GM10248 (cell line): ENCODE data around the gene SEMA3D.

ENCODE experiments used
- CTCF ChIA-PET: fragments of 300-600 bp; sonication (Branson Sonifier 250); formaldehyde crosslinking; extraction: SDS; loops from one replicate; lab custom pipeline; 2021; ENCODE audit warnings: antibody characterized with exemption; lab: Yijun Ruan, JAX
- POLR2A ChIA-PET: fragments of 350-650 bp; sonication (Branson Sonifier 250); formaldehyde crosslinking; extraction: SDS; loops from one replicate; lab custom pipeline; 2020; ENCODE audit warnings: antibody characterized with exemption; lab: Yijun Ruan, JAX
- DNase-seq: peaks from one replicate; pipeline ENCODE4 v3.0.0; 2012; ENCODE audit errors: extremely low spot score
- TF ChIP-seq, protein P1 (sequence below): IDR thresholded peaks from 2 replicates; pipeline ENCODE4 v1.5.1; 2012; ENCODE audit warnings: mild to moderate bottlenecking, low read depth; ENCODE audit errors: extremely low read depth, missing control alignments, control extremely low read depth

SEMA3D gene

DNA sequence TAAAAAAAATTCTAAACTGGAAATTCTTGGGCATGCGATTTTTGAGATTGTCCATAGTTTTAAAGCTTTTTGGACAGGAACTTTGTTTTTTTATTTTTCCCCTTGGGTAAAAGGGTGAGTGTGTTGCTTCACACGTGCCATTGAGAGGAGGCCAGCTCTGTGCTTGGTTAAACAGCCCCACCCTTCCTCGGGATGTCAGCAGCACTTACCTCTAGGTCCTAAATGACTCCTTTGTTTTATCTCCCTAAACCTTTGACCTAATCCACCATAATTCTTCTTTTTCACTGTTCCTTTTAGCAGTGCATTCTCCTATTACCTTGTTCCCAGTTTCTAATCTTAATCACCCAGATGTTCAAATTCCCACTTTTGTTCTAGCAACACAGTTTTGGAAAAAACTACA, 83.5 kb downstream of the SEMA3D start:
- CTCF ChIA-PET = interaction anchor here (1.2 to 1.5 kb wide), 2 partner anchors 10 to 14 kb away, joined by 4 to 8 read pairs; no protein-coding TSS in a partner anchor
- no peak for DNase-seq
- TF ChIP-seq, protein P1, sequence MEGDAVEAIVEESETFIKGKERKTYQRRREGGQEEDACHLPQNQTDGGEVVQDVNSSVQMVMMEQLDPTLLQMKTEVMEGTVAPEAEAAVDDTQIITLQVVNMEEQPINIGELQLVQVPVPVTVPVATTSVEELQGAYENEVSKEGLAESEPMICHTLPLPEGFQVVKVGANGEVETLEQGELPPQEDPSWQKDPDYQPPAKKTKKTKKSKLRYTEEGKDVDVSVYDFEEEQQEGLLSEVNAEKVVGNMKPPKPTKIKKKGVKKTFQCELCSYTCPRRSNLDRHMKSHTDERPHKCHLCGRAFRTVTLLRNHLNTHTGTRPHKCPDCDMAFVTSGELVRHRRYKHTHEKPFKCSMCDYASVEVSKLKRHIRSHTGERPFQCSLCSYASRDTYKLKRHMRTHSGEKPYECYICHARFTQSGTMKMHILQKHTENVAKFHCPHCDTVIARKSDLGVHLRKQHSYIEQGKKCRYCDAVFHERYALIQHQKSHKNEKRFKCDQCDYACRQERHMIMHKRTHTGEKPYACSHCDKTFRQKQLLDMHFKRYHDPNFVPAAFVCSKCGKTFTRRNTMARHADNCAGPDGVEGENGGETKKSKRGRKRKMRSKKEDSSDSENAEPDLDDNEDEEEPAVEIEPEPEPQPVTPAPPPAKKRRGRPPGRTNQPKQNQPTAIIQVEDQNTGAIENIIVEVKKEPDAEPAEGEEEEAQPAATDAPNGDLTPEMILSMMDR = no peak
- POLR2A ChIA-PET = no interaction called here

DNA sequence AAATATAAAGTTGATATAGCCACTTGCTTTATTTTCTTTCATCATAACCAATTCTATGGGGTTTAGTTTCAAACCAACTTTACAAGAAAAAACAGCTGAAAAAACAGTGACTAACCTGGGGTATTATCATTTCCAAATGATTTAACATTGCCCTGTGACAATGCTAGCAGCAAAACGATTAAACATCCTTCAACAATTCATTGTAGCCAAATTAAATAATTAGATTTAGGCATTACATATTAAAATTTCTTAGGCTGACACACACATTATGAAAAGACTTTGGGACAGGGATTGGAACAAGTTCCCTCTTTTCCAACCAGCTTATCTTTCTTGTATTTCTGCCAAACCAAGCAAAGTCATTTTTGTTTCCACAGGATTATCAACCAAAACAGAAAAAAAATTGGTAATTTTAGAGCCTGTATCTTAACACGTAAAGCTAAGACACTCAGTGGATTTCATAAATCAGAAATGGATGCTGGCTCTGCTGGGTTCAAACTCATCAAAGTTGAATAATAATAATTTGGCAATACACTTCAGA, 84.0 kb downstream of the SEMA3D start:
- ChIA-PET POLR2A (no interaction called here), CTCF (interaction anchor here (1.2 to 1.5 kb wide), 2 partner anchors 10 to 13 kb away, joined by 4 to 8 read pairs; no protein-coding TSS in a partner anchor)
- TF ChIP-seq, protein P1 = no peak
- DNase-seq = no peak

DNA sequence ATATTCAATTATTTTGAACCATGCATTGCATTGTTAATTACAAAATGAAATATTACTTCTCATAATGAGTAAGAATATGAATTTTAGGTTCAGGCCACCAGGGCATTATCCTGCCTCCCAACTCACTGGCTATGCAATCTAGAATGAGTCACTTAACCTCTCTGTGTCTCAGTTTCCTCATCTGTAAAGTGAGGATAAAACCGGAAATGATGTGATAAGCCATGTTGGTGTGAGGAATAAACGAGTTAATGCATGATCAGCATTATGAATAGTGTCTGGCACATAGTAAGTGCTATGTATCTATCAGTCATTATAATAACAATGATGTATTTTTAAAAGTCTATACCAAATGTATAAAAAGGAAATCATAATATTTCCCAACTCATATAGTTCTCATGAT, 85.5 kb downstream of the SEMA3D start:
- TF ChIP-seq, protein P1 = no peak
- CTCF ChIA-PET = no interaction called here
- POLR2A ChIA-PET = no interaction called here
- DNase-seq = no peak

DNA sequence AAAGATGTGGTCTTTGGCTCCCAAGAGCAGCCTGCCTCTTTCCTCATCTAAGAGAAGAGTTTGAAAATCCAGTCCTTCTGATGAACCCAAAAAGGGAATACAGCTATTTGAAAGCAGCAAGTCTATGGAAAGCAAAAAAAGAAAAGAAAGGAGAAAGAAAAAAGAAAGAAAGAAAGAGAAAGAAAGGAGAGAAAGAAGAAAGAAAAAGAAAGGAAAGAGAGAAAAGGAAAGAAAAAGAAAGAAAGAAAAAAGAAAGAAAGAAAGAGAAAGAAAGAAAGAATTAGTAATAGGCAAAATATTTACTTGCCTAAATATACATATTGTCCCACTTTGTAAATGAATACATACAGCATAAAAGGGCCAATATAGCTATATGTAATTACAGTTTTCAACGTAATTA, 89.0 kb downstream of the SEMA3D start:
- ChIA-PET POLR2A (no interaction called here), CTCF (no interaction called here)
- no peak for DNase-seq
- TF ChIP-seq, protein P1 = no peak

DNA sequence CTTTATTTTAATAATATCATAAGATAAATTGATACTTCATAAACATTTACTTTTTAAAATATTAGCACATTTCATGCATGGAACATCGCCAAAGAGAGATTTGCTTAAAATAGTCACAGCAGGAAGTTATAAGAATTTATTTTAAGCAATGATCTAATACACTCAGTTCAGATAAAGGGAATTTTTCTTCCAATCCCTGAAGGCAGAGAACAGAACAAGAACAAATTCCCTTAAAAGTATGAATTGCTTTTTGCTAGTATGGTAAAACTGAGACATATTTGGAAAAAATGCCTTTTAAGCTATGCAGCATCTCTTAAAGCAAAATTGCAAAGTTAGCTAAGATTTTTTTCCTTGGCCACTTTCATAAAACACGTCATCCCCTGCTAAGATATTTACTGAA, 91.0 kb downstream of the SEMA3D start:
- ChIA-PET POLR2A (no interaction called here), CTCF (no interaction called here)
- TF ChIP-seq, protein P1 = no peak
- no peak for DNase-seq

DNA sequence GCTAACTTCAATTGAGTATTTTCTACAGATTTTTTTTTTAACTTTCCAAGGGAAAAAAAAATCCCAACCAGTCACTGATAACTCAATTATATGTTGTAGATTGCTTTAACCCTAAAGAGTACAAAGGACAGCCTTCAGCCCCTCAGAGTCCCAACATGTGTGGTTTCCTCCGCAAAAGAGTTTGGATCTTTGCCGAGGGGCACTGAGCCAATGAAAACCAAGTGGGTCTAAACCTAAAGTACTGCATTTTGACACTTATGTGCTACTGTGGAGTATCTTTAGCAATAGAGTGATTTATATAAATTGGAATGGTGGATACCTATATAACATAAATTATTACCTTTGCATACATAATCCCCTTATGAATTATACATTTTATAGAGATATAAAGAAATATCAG, 91.5 kb downstream of the SEMA3D start:
- TF ChIP-seq, protein P1 = no peak
- ChIA-PET POLR2A (no interaction called here), CTCF (no interaction called here)
- DNase-seq = no peak
